T-helper 1 cell treated with Interleukin-12 subunit alpha and Interleukin-12 subunit beta and Interleukin-4 antibody, amounts not matched to agents 30 μg/mL and 1 μg/mL, for 36 hours (primary cell): ENCODE results near the gene STAT4.

Source experiments
- H3K27ac Mint-ChIP-seq: one replicate; pipeline ENCODE4 v1.8.0; 2021; ENCODE audit warnings: mild to moderate bottlenecking, mixed read lengths
- H3K27me3 Mint-ChIP-seq: one replicate; pipeline ENCODE4 v1.8.0; 2021; ENCODE audit warnings: low read depth, mixed read lengths
- H3K36me3 Mint-ChIP-seq: one replicate; pipeline ENCODE4 v1.8.0; 2021; ENCODE audit warnings: low read depth, mixed read lengths
- H3K4me1 Mint-ChIP-seq: one replicate; pipeline ENCODE4 v1.8.0; 2021; ENCODE audit warnings: low read depth, mixed read lengths
- H3K4me3 Mint-ChIP-seq: one replicate; pipeline ENCODE4 v1.8.0; 2021; ENCODE audit warnings: mild to moderate bottlenecking, moderate library complexity, mixed read lengths
- H3K9me3 Mint-ChIP-seq: one replicate; pipeline ENCODE4 v1.8.0; 2021; ENCODE audit warnings: mixed read lengths

STAT4 gene

DNA sequence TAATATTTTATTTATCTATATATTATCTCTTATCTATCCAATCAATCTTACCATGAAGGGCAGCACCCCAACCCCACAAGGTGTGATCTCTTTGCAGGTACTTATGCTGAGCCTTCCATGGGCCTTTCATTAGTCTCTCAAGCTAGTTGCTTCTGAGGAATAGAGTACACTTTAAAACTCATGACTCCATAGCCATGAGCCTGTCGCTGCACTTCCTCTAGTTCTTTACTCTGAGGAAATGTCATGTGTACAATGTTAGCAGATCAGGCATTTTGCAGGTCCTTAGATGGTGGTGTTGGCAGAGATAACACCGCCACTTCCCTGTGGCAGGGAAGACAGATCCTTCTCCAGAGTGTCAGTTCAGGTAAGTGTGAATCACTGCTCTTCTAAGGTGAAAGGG is 29.5 kb upstream of the STAT4 start:
- H3K27ac Mint-ChIP-seq: no peak overlapping the region
- H3K36me3 Mint-ChIP-seq: peaks cover 6% of the 10 kb centered on the region

DNA sequence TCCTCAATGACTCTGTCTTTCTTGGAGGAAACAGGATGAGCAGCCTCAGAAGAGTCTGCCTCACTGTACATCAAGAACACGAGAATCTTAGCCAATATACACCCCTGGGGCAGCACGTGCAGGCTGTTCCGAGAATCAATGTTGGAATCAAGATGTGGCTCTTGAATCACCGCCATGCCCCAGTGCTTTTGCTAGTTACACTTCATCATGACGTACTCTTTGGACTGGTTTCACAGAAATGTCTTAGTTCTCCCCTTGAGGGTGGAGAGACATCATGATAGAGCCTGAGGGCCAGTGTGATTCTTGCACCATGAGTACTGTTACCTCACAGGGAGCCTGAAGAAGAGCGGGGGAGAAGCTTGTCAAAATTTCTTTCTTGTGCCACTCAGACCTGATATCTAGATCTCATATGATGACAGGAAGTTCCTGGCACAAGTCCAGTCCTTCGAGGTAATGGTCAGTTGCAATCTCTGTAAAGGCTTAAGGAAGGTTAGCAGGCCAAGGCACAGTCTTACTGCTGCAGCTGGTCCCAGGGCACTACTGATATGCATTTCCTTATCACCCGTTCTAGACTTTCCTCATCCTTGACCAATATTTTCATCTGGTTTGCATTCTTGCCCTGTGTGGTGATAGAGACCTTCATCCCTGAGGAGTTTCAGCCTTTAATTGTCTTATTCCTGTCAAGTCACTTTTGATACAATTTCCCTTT is 28.2 kb upstream of the STAT4 start:
- peaks cover 6% of the 10 kb centered on the region for H3K36me3 Mint-ChIP-seq

More for the DNA sequence above, 29.5 kb upstream of the STAT4 start:
- Mint-ChIP-seq H3K4me3 (no peak overlapping the region), H3K4me1 (peaks cover 40% of the 10 kb centered on the region), H3K27me3 (no peaks in the 10 kb centered on the region), H3K9me3 (peaks cover 4% of the 10 kb centered on the region)

GRCh38 chr2:191177751-191178736 is 27.2 kb upstream of the STAT4 start:
- Mint-ChIP-seq H3K27me3 (no peaks in the 10 kb centered on the region), H3K4me1 (peaks cover 49% of the 10 kb centered on the region), H3K27ac (no peak overlapping the region), H3K9me3 (peaks cover 4% of the 10 kb centered on the region), H3K4me3 (no peak overlapping the region), H3K36me3 (peaks cover 6% of the 10 kb centered on the region)

More for the DNA sequence above, 28.2 kb upstream of the STAT4 start:
- Mint-ChIP-seq H3K4me1 (peaks cover 44% of the 10 kb centered on the region), H3K27ac (no peak overlapping the region), H3K27me3 (no peaks in the 10 kb centered on the region), H3K9me3 (peaks cover 4% of the 10 kb centered on the region), H3K4me3 (no peak overlapping the region)

DNA sequence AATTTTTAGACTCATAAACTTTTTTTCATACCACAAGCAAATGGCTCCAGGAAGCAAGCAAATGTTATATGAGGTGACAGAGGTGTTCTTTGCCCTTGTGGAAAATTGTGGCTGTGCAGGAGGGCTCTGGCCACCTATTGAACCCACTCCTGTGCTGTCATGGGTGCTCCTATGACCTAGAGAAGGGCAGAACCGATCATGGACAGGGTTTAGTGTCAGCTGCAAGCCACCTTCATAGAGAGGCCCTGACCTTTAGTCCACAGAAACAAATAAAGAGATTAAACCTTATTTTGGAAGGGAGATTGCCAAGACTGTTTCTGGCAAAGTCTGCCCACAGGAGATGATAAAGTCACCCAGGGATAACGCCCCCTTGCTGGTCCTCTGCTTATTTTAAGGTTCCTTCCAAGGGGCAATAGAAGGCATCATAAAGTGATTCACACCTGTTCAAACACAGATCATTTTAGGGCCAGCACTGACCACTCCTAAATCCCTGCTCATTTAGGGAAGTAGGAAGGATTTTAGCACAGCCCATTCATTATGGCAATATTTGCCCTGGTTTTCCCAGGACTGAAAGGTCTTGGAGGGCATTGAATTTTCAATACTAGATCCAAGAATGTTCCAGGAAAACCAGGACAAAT is 26.1 kb upstream of the STAT4 start:
- H3K36me3 Mint-ChIP-seq: peaks cover 6% of the 10 kb centered on the region
- peaks cover 4% of the 10 kb centered on the region for H3K9me3 Mint-ChIP-seq
- no peak overlapping the region for H3K4me3 Mint-ChIP-seq
- H3K27me3 Mint-ChIP-seq: no peaks in the 10 kb centered on the region
- H3K4me1 Mint-ChIP-seq: peaks cover 51% of the 10 kb centered on the region
- H3K27ac Mint-ChIP-seq: no peak overlapping the region

DNA sequence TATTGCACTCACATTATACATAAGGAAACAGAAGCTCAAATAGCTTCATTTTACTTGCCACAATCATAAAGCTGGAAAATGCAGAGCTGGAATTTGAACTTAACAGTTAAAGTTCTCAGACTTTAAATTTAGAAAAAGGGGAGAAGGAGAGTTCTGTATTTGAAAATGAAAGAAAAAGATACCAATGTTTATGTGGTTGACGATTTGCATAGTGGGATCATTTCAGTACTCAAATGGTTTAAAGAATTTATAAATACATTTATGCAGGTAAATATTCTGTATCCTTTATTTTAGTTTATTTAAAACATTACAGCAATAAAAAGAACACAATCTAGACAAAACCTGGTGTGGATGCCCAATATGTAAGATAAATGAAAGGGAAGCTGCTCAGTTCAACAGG is 25.5 kb upstream of the STAT4 start:
- H3K27me3 Mint-ChIP-seq: no peaks in the 10 kb centered on the region
- H3K36me3 Mint-ChIP-seq: peaks cover 6% of the 10 kb centered on the region
- H3K27ac Mint-ChIP-seq: no peak overlapping the region

DNA sequence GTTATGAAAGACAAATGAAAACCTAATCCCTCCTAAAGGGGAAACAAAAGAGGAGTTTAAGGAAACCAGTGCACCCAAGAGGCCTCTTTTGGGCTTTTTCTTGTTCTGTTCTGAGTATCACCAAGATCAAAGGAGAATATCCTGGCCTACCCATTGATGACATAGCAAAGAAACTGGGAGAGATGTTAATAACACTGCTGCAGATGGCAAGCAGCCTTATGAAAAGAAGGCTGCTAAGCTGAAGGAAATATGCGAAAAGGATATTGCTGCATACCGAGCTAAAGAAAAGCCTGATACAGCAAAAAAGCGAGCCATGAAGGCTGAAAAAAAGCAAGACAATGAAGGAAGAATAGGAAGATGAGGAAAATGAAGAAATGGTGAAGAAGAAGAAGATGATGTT is 23.6 kb upstream of the STAT4 start:
- H3K27me3 Mint-ChIP-seq: no peaks in the 10 kb centered on the region
- H3K9me3 Mint-ChIP-seq: peaks cover 4% of the 10 kb centered on the region
- H3K4me3 Mint-ChIP-seq: no peak overlapping the region
- H3K27ac Mint-ChIP-seq: no peak overlapping the region
- peaks cover 60% of the 10 kb centered on the region for H3K4me1 Mint-ChIP-seq
- peaks cover 6% of the 10 kb centered on the region for H3K36me3 Mint-ChIP-seq

More for the DNA sequence above, 25.5 kb upstream of the STAT4 start:
- H3K4me3 Mint-ChIP-seq: no peak overlapping the region
- H3K4me1 Mint-ChIP-seq: peaks cover 55% of the 10 kb centered on the region
- H3K9me3 Mint-ChIP-seq: peaks cover 4% of the 10 kb centered on the region

GRCh38 chr2:191173206-191173605 is 22.4 kb upstream of the STAT4 start:
- H3K9me3 Mint-ChIP-seq: no peaks in the 10 kb centered on the region
- no peaks in the 10 kb centered on the region for H3K27me3 Mint-ChIP-seq
- H3K4me1 Mint-ChIP-seq: peaks cover 53% of the 10 kb centered on the region
- no peaks in the 10 kb centered on the region for H3K36me3 Mint-ChIP-seq
- no peak overlapping the region for H3K27ac Mint-ChIP-seq
- H3K4me3 Mint-ChIP-seq: no peak overlapping the region

DNA sequence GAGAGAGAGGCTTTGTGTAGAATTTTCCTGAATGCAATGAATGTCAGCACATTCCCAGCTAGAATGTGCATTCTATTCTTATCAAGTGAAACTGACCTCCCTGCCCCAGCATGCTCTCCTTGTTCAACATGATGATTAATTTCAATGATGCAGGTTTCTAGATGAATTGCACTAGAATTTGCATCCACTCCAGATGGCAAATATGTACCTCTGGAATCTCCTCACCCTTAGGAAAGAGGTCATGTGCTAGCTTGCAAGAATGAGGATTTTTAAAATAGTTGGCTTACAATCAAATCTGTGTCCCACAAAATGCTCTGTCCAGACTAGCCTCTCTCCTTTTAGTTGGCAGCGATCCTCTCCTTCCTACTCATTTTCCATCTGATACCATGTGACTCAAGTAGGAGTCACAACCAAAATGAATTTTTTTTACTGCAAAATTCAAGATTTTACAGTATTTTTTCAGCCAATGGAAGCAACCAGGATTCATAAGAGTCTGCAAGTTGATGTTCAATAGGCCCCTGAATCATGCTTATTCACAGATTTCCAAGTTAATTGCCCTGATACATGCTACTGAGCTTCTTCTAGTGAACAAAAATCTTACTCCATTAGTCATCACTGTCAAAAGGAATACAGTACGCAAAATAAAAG is 21.0 kb upstream of the STAT4 start:
- no peak overlapping the region for H3K27ac Mint-ChIP-seq
- no peaks in the 10 kb centered on the region for H3K9me3 Mint-ChIP-seq
- H3K36me3 Mint-ChIP-seq: peaks cover 2% of the 10 kb centered on the region
- no peaks in the 10 kb centered on the region for H3K27me3 Mint-ChIP-seq
- peaks cover 48% of the 10 kb centered on the region for H3K4me1 Mint-ChIP-seq
- no peak overlapping the region for H3K4me3 Mint-ChIP-seq

- H3K27ac Mint-ChIP-seq: no peak overlapping the region
- H3K36me3 Mint-ChIP-seq: peaks cover 2% of the 10 kb centered on the region
- H3K4me1 Mint-ChIP-seq: peaks cover 44% of the 10 kb centered on the region
- no peaks in the 10 kb centered on the region for H3K27me3 Mint-ChIP-seq
- H3K4me3 Mint-ChIP-seq: no peak overlapping the region
- no peaks in the 10 kb centered on the region for H3K9me3 Mint-ChIP-seq
Measured at GRCh38 chr2:191171286-191171685, 20.5 kb upstream of the STAT4 start.

DNA sequence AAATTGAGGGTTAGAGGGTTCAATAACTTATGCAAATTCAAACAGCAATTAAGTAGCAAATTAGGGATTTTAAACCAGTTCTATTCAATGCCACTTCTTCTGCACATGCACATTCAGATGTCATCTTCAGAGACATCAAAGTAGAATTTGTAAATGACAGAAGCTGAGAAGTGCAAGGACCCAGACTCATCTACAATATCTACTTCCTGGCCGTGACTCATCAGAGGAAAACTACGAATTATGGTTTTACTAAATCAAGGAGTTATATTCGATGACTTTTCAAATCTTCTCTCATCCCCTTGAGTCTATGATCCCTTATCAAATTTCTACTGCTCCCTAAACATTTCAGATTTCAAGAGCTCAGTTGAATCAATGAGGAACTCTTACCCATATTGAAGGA is 20.0 kb upstream of the STAT4 start:
- Mint-ChIP-seq H3K27me3 (no peaks in the 10 kb centered on the region), H3K27ac (no peak overlapping the region), H3K4me3 (no peak overlapping the region), H3K4me1 (peaks cover 40% of the 10 kb centered on the region), H3K36me3 (peaks cover 2% of the 10 kb centered on the region), H3K9me3 (no peaks in the 10 kb centered on the region)

DNA sequence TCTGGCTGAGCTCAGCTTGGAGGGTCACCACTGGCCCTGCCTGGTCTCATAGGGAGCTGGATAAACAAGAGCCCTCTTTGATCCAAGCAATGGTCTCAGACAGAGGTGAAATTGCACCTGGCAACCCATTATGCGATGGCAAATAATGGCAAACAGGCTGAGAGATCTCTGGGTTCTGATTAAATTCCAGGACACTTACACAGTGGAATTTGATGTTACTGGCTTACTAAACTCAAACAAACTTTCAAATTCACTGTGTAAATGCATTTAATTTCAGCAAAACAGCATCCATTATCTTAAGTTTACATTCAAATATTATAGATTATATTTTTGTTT is 19.5 kb upstream of the STAT4 start:
- Mint-ChIP-seq H3K9me3 (no peaks in the 10 kb centered on the region), H3K27me3 (no peaks in the 10 kb centered on the region), H3K4me3 (no peak overlapping the region), H3K27ac (no peak overlapping the region), H3K4me1 (peaks cover 36% of the 10 kb centered on the region), H3K36me3 (peaks cover 2% of the 10 kb centered on the region)

- Mint-ChIP-seq H3K27me3 (no peaks in the 10 kb centered on the region), H3K4me3 (no peak overlapping the region), H3K27ac (no peak overlapping the region), H3K36me3 (peaks cover 2% of the 10 kb centered on the region), H3K9me3 (no peaks in the 10 kb centered on the region), H3K4me1 (peaks cover 38% of the 10 kb centered on the region)
Measured at GRCh38 chr2:191169456-191170300, 18.9 kb upstream of the STAT4 start.

DNA sequence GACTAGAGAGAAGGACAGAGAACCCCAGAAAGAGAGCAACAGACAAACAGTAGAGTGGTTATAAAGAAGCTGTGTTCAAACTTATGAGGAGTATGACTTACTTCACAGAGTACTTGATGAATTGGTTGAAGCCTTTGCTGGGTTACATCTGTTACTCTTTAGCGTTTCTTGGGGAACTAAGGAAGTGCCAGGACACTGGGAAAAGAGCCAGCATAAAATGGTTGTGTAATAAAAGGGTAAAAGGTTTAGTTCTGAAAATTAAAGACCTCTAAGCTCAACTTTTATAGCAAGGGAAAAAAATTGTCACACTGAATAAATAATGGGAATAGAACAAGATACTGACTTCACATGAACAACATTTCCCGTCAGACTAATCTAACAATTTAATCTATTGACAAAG is 17.0 kb upstream of the STAT4 start:
- H3K27ac Mint-ChIP-seq: no peak overlapping the region
- H3K36me3 Mint-ChIP-seq: peaks cover 2% of the 10 kb centered on the region
- H3K27me3 Mint-ChIP-seq: peaks cover 7% of the 10 kb centered on the region
- no peak overlapping the region for H3K4me3 Mint-ChIP-seq
- no peaks in the 10 kb centered on the region for H3K9me3 Mint-ChIP-seq
- H3K4me1 Mint-ChIP-seq: peaks cover 21% of the 10 kb centered on the region
